PC-9 (cell line): ENCODE results near the gene CTR9. TPM values are rescaled to one million over a fixed set of nuclear protein-coding genes. Genes with fewer than 3 reads are reported as not detected.

Source experiments
- BruUV-seq: library from RNA; stranded (reverse); fragments of 400-500 nt; replicated peaks from 2 replicates; lab custom pipeline; 2021; lab: Mats Ljungman, UMichigan
- CTCF ChIA-PET: fragments of 300-600 bp; sonication (Branson Sonifier 250); formaldehyde crosslinking; loops from one replicate; lab custom pipeline; 2022; ENCODE audit warnings: antibody characterized with exemption; lab: Charles Lee
- POLR2A ChIA-PET: fragments of 300-600 bp; sonication (Branson Sonifier 250); formaldehyde crosslinking; loops from one replicate; lab custom pipeline; 2022; ENCODE audit warnings: antibody characterized with exemption; ENCODE audit not compliant: unreplicated experiment; lab: Charles Lee
- DNase-seq, 2 experiments: peaks; one replicate each; pipeline versions ENCODE4 v3.0.0 to v3.0.0-alpha.2; 2015 to 2022; ENCODE audit warnings: mixed read lengths in 1 of 2
- H2AFZ ChIP-seq: fragments of 200-600 bp; sonication (generic); 2 replicates; pipeline ENCODE4 v1.8.1; 2017; ENCODE audit warnings: antibody characterized with exemption
- H3F3A ChIP-seq: fragments of 200-600 bp; sonication (generic); 2 replicates; pipeline ENCODE4 v1.8.1; 2017; ENCODE audit warnings: antibody characterized with exemption, mild to moderate bottlenecking, low read depth; ENCODE audit not compliant: insufficient read depth
- H3K27ac ChIP-seq: fragments of 200-600 bp; sonication (generic); 2 replicates; pipeline ENCODE4 v1.6.1; 2016; ENCODE audit warnings: mixed run types
- H3K27me3 ChIP-seq: fragments of 200-600 bp; sonication (generic); 2 replicates; pipeline ENCODE4 v1.6.1; 2016; ENCODE audit warnings: low read depth, mixed run types; ENCODE audit not compliant: insufficient read depth
- H3K36me3 ChIP-seq: fragments of 200-600 bp; sonication (generic); 2 replicates; pipeline ENCODE4 v1.6.1; 2016; ENCODE audit warnings: low read depth, mixed run types
- H3K4me1 ChIP-seq: fragments of 200-600 bp; sonication (generic); replicated peaks from 2 replicates; pipeline ENCODE4 v1.6.1; 2016; ENCODE audit warnings: mixed run types; ENCODE audit not compliant: insufficient read depth
- H3K4me2 ChIP-seq: fragments of 200-600 bp; sonication (generic); 2 replicates; pipeline ENCODE4 v1.6.1; 2017; ENCODE audit warnings: mixed run types
- H3K4me3 ChIP-seq: fragments of 200-600 bp; sonication (generic); 2 replicates; pipeline ENCODE4 v1.6.1; 2016; ENCODE audit warnings: mixed run types
- H3K79me2 ChIP-seq: fragments of 200-600 bp; sonication (generic); 2 replicates; pipeline ENCODE4 v1.6.1; 2017; ENCODE audit warnings: low read depth, mixed run types
- H3K9me2 ChIP-seq: fragments of 200-600 bp; sonication (generic); 2 replicates; pipeline ENCODE4 v1.8.1; 2017; ENCODE audit warnings: mild to moderate bottlenecking; ENCODE audit not compliant: insufficient read depth
- H3K9me3 ChIP-seq: fragments of 200-600 bp; sonication (generic); 2 replicates; pipeline ENCODE4 v1.8.1; 2016; ENCODE audit warnings: low read depth; ENCODE audit not compliant: insufficient read depth
- H4K20me1 ChIP-seq: fragments of 200-600 bp; sonication (generic); 2 replicates; pipeline ENCODE4 v1.8.1; 2017; ENCODE audit not compliant: insufficient read depth
- CTCF ChIP-seq: fragments of 200-600 bp; sonication (generic); conservative IDR thresholded peaks from 2 replicates; pipeline ENCODE4 v1.6.1; 2017; ENCODE audit warnings: mixed run types, antibody characterized with exemption, mild to moderate bottlenecking, moderate library complexity
- EZH2 ChIP-seq: fragments of 200-600 bp; sonication (generic); IDR thresholded peaks from 2 replicates; pipeline ENCODE4 v1.8.0; 2017; ENCODE audit warnings: antibody characterized with exemption, low read depth
- intact Hi-C: fragments of 100-400 bp; cut with micrococcal nuclease; formaldehyde crosslinking; loops from one replicate; pipeline ENCODE4 v1.10.0; 2022; ENCODE audit not compliant: unreplicated experiment
- total RNA-seq: library from RNA; stranded (reverse); gene quantifications from 2 replicates; pipeline ENCODE4 v1.2.3, GENCODE V29; 2021

The CTR9 gene
- total RNA-seq, 1 experiment from 2014 or later: 19.7 TPM

- no peaks in the 10 kb centered on the region for H3K9me3 ChIP-seq
- H3K4me2 ChIP-seq: no peak overlapping the region
- H3K36me3 ChIP-seq: no peaks in the 10 kb centered on the region; the same call in 1 of the 2 replicates
- no peaks in the 10 kb centered on the region for H3K9me2 ChIP-seq
- DNase-seq: no peak
- ChIA-PET CTCF (interaction anchor here (0.5 kb wide), 1 partner anchor 180 kb away, joined by 3 read pairs; no protein-coding TSS in a partner anchor), POLR2A (interaction anchor here (0.6 kb wide), 1 partner anchor 11 kb away, joined by 3 read pairs; no protein-coding TSS in a partner anchor)
- TF ChIP-seq CTCF (no peak), EZH2 (no peak)
- intact Hi-C loops: no loop called here
- no peak overlapping the region for H3K27ac ChIP-seq
- BruUV-seq: no TSS peak
- H3K4me1 ChIP-seq: no peaks in the 10 kb centered on the region
- no peaks in the 10 kb centered on the region for H3K79me2 ChIP-seq
- H4K20me1 ChIP-seq: no peaks in the 10 kb centered on the region
- H3K4me3 ChIP-seq: no peak overlapping the region
- H3F3A ChIP-seq: no peaks in the 10 kb centered on the region
- no peaks in the 10 kb centered on the region for H3K27me3 ChIP-seq
- no peak overlapping the region for H2AFZ ChIP-seq
Observed at GRCh38 chr11:10762913-10763421, 11.9 kb downstream of the CTR9 start.

- ChIA-PET POLR2A (interaction anchor here (0.6 kb wide), 1 partner anchor 10 kb away, joined by 3 read pairs; no protein-coding TSS in a partner anchor), CTCF (interaction anchor here (0.5 kb wide), 1 partner anchor 179 kb away, joined by 3 read pairs; no protein-coding TSS in a partner anchor)
- Histone ChIP-seq H3K9me2 (no peaks in the 10 kb centered on the region), H3F3A (no peaks in the 10 kb centered on the region), H3K79me2 (no peaks in the 10 kb centered on the region), H3K9me3 (no peaks in the 10 kb centered on the region), H2AFZ (no peak overlapping the region), H3K4me2 (no peak overlapping the region), H3K27ac (no peak overlapping the region), H3K4me3 (no peak overlapping the region), H4K20me1 (no peaks in the 10 kb centered on the region), H3K27me3 (no peaks in the 10 kb centered on the region), H3K36me3 (no peaks in the 10 kb centered on the region; the same call in 1 of the 2 replicates), H3K4me1 (no peaks in the 10 kb centered on the region)
- intact Hi-C loops: no loop called here
- no peak for DNase-seq
- TF ChIP-seq CTCF (no peak), EZH2 (no peak)
- no TSS peak for BruUV-seq
Observed at GRCh38 chr11:10763766-10764165, 12.7 kb downstream of the CTR9 start.

GRCh38 chr11:10764412-10764811 lies 13.4 kb downstream of the CTR9 start:
- no peaks in the 10 kb centered on the region for H3K79me2 ChIP-seq
- H4K20me1 ChIP-seq: no peaks in the 10 kb centered on the region
- H3K9me3 ChIP-seq: no peaks in the 10 kb centered on the region
- no peaks in the 10 kb centered on the region for H3K9me2 ChIP-seq
- H3K27ac ChIP-seq: no peak overlapping the region
- TF ChIP-seq CTCF (no peak), EZH2 (no peak)
- CTCF ChIA-PET: no interaction called here
- POLR2A ChIA-PET: no interaction called here
- no peaks in the 10 kb centered on the region for H3F3A ChIP-seq
- BruUV-seq: no TSS peak
- no peak overlapping the region for H2AFZ ChIP-seq
- intact Hi-C loops: no loop called here
- H3K4me1 ChIP-seq: no peaks in the 10 kb centered on the region
- no peaks in the 10 kb centered on the region; the same call in 1 of the 2 replicates for H3K36me3 ChIP-seq
- no peaks in the 10 kb centered on the region for H3K27me3 ChIP-seq
- no peak overlapping the region for H3K4me2 ChIP-seq
- no peak for DNase-seq
- H3K4me3 ChIP-seq: no peak overlapping the region
